PFSK-1 (cell line): ENCODE results near the gene UPF1. TPM values are rescaled to one million over a fixed set of nuclear protein-coding genes. Genes with fewer than 3 reads are reported as not detected.

Experiments used
- FOXP2 ChIP-seq: optimal IDR thresholded peaks from 2 replicates; pipeline ENCODE3; 2011; ENCODE audit warnings: borderline replicate concordance, control low read depth, inconsistent platforms; ENCODE audit not compliant: insufficient read depth; ENCODE audit errors: extremely low read length, extremely low read depth
- POLR2AphosphoS5 ChIP-seq: IDR thresholded peaks from 2 replicates; pipeline ENCODE4 v1.6.1; 2012; ENCODE audit warnings: low read depth, mild to moderate bottlenecking, control low read depth, low read length, moderate library complexity
- REST ChIP-seq, 2 experiments: IDR thresholded peaks; 2 replicates each; pipeline versions ENCODE4 v1.6.1 to v1.8.0; 2011 to 2012; ENCODE audit warnings: low read depth in 2 of 2, low read length in 2 of 2, control low read depth in 1 of 2, inconsistent platforms in 1 of 2, mild to moderate bottlenecking in 1 of 2, moderate library complexity in 1 of 2; ENCODE audit not compliant: insufficient read depth in 1 of 2
- SIN3A ChIP-seq: IDR thresholded peaks from 2 replicates; pipeline ENCODE4 v1.6.1; 2012; ENCODE audit warnings: mild to moderate bottlenecking, low read length, moderate library complexity, borderline replicate concordance; ENCODE audit not compliant: insufficient read depth
- TAF1 ChIP-seq: IDR thresholded peaks from 2 replicates; pipeline ENCODE4 v1.6.1; 2012; ENCODE audit warnings: low read length, control low read depth, borderline replicate concordance; ENCODE audit not compliant: insufficient read depth
- polyA plus RNA-seq: library from polyadenylated mRNA; unstranded; fragments of >200 nt; gene quantifications from one replicate; pipeline ENCODE4 v1.2.1, GENCODE V29; 2012; ENCODE audit warnings: low read depth, missing spikeins; ENCODE audit not compliant: insufficient read length

UPF1 gene
- 53.8 TPM for polyA plus RNA-seq

GRCh38 chr19:18831524-18832305 is at the start of gene UPF1:
UPF1 (plus strand) TSS chr19:18831959; CDS start chr19:18832210, 251 bp downstream.
- TF ChIP-seq SIN3A: 0 out of 2 replicates have a peak, but pooled peaks have one; percentile 47
- TF ChIP-seq FOXP2: no peak
- TF ChIP-seq TAF1: peak; percentile 89
- peak; percentile 87 for TF ChIP-seq POLR2AphosphoS5
- TF ChIP-seq REST (IDR thresholded peaks at IDR 0.05; ENCODE audit: insufficient read depth in 1 of 2, low read depth in 2 of 2, low read length in 2 of 2): no peak

- TF ChIP-seq SIN3A (no peak), TAF1 (no peak)
Observed at GRCh38 chr19:18782559-18783225, 49.1 kb upstream of the UPF1 start.

GRCh38 chr19:18783958-18784785 is 47.6 kb upstream of the UPF1 start:
- no peak for TF ChIP-seq POLR2AphosphoS5
- no peak for TF ChIP-seq REST (IDR thresholded peaks at IDR 0.05; ENCODE audit: insufficient read depth in 1 of 2, low read depth in 2 of 2, low read length in 2 of 2)
- no peak for TF ChIP-seq SIN3A
- no peak for TF ChIP-seq FOXP2
- no peak for TF ChIP-seq TAF1

GRCh38 chr19:18784786-18785120 is 47.0 kb upstream of the UPF1 start:
- TF ChIP-seq POLR2AphosphoS5 (no peak), FOXP2 (no peak), SIN3A (no peak), REST (IDR thresholded peaks at IDR 0.05; ENCODE audit: insufficient read depth in 1 of 2, low read depth in 2 of 2, low read length in 2 of 2) (no peak), TAF1 (no peak)

- no peak for TF ChIP-seq POLR2AphosphoS5
- TF ChIP-seq FOXP2: no peak
- TF ChIP-seq SIN3A: no peak
- TF ChIP-seq REST (IDR thresholded peaks at IDR 0.05; ENCODE audit: insufficient read depth in 1 of 2, low read depth in 2 of 2, low read length in 2 of 2): no peak
- TF ChIP-seq TAF1: no peak
Observed at GRCh38 chr19:18785179-18786124, 46.3 kb upstream of the UPF1 start.
